HUES48 (cell line): ENCODE measurements around the gene TUBG1.
"Not testable (repeated sequence)": the region's sequence is repeated elsewhere in the genome, so short reads cannot be mapped to it uniquely, and the experiment has no call there.

Experiments used
- H3K27ac ChIP-seq: one replicate; pipeline ENCODE4 v1.7.0; 2013; ENCODE audit warnings: low read depth, low read length, inconsistent platforms
- H3K27me3 ChIP-seq: 2 replicates; pipeline ENCODE4 v1.6.1; 2013; ENCODE audit warnings: mild to moderate bottlenecking, low read length; ENCODE audit not compliant: control insufficient read depth, insufficient read depth
- H3K36me3 ChIP-seq: 2 replicates; pipeline ENCODE4 v1.6.1; 2013; ENCODE audit warnings: low read length; ENCODE audit not compliant: control insufficient read depth, insufficient read depth
- H3K4me1 ChIP-seq: 2 replicates; pipeline ENCODE4 v1.6.1; 2013; ENCODE audit warnings: mild to moderate bottlenecking, low read length; ENCODE audit not compliant: control insufficient read depth, insufficient read depth
- H3K4me3 ChIP-seq: 2 replicates; pipeline ENCODE4 v1.5.1; 2013; ENCODE audit warnings: mild to moderate bottlenecking, low read depth, low read length
- H3K9ac ChIP-seq: 2 replicates; pipeline ENCODE4 v1.6.1; 2013; ENCODE audit warnings: mild to moderate bottlenecking, low read depth, low read length, moderate library complexity
- H3K9me3 ChIP-seq: 2 replicates; pipeline ENCODE4 v1.6.1; 2013; ENCODE audit warnings: low read length; ENCODE audit not compliant: control insufficient read depth, insufficient read depth

The TUBG1 gene

GRCh38 chr17:42609814-42610801 lies 625 bp downstream of the TUBG1 start:
- peak overlapping the region; percentile 92 for H3K27ac ChIP-seq
- H3K4me3 ChIP-seq, result peak overlapping the region; percentile 94
- not testable (repeated sequence) for H3K4me1 ChIP-seq, H3K9me3 ChIP-seq, H3K27me3 ChIP-seq
- H3K36me3 ChIP-seq, result peaks cover 40% of the 10 kb centered on the region
- peak overlapping the region; percentile 42 for H3K9ac ChIP-seq

DNA sequence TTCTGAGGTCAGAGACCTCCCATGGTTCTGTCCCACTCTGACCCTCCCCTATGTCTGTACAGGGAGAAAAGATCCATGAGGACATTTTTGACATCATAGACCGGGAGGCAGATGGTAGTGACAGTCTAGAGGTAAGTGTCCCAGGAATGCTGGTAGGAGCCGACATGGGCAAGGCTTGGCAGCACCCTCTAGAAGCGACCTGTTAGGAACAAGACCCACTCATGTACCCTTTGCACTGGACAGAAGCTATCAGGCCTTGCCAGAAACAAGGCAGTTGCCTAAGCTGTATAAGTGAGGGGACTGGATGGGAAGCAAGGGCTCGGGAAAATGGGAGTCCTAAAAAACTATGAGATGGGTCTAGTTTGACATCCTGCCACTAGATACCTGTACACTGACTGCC lies 2.5 kb downstream of the TUBG1 start:
- Histone ChIP-seq H3K9ac (no peak overlapping the region), H3K4me1 (0 out of 2 replicates have a peak, but pooled peaks cover 7% of the 10 kb centered on the region), H3K27me3 (no peaks in the 10 kb centered on the region), H3K4me3 (no peak overlapping the region), H3K36me3 (peaks cover 51% of the 10 kb centered on the region), H3K27ac (no peak overlapping the region), H3K9me3 (no peaks in the 10 kb centered on the region)

GRCh38 chr17:42613699-42614295 lies 4.3 kb downstream of the TUBG1 start:
- Histone ChIP-seq H3K4me1 (peaks cover 5% of the 10 kb centered on the region; the same call in 1 of the 2 replicates), H3K36me3 (peaks cover 54% of the 10 kb centered on the region), H3K9me3 (no peaks in the 10 kb centered on the region), H3K27me3 (no peaks in the 10 kb centered on the region), H3K4me3 (no peak overlapping the region), H3K27ac (no peak overlapping the region), H3K9ac (no peak overlapping the region)

- H3K9ac ChIP-seq, result no peak overlapping the region
- no peak overlapping the region for H3K4me3 ChIP-seq
Measured at GRCh38 chr17:42617956-42618431, 8.5 kb downstream of the TUBG1 start.

DNA sequence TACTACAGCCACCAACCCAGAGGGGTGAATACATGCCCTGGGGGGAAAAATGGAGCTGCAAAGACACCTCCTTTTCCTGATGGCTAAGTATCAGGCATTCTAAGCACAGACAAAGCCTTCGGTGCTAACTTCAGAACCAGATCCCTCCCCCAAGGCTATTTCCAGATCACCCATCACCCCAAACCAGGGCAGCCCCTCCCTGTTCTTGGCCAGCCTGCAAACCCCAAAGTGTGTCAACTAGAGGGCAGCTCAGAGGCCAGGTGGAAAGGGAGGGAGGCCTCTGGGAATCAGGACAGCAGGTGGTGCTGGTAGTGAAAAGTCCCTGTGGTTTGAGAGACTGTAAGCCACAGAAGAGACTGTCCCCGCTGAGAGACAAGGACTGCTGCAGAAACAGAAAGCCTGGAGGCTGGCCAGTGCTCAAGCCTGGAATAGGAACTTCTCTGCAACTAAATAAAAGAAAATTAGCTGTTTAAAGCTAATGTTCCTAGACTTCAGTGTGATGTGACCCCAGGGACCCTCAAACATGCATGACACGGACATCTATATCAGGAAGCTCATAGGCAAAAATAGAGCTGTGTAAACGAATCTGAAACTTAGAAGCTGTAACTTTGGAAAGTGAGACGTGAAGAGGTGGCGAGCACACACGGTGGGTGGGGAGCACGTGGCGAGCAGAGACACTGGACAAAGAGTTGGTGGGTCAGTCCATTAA lies 9.1 kb downstream of the TUBG1 start:
- H3K4me1 ChIP-seq, result peaks cover 4% of the 10 kb centered on the region; the same call in 1 of the 2 replicates
- H3K27me3 ChIP-seq, result no peaks in the 10 kb centered on the region
- no peak overlapping the region for H3K27ac ChIP-seq
- H3K9ac ChIP-seq, result no peak overlapping the region
- H3K9me3 ChIP-seq, result no peaks in the 10 kb centered on the region
- peaks cover 28% of the 10 kb centered on the region for H3K36me3 ChIP-seq
- no peak overlapping the region for H3K4me3 ChIP-seq

More at GRCh38 chr17:42617956-42618431, 8.5 kb downstream of the TUBG1 start:
- peaks cover 4% of the 10 kb centered on the region; the same call in 1 of the 2 replicates for H3K4me1 ChIP-seq
- H3K9me3 ChIP-seq, result no peaks in the 10 kb centered on the region
- H3K27ac ChIP-seq, result no peak overlapping the region
- peaks cover 34% of the 10 kb centered on the region for H3K36me3 ChIP-seq
- no peaks in the 10 kb centered on the region for H3K27me3 ChIP-seq

- not testable (repeated sequence) for H3K4me3 ChIP-seq, H3K36me3 ChIP-seq, H3K4me1 ChIP-seq
Measured at GRCh38 chr17:42621987-42622386, 12.5 kb downstream of the TUBG1 start.

DNA sequence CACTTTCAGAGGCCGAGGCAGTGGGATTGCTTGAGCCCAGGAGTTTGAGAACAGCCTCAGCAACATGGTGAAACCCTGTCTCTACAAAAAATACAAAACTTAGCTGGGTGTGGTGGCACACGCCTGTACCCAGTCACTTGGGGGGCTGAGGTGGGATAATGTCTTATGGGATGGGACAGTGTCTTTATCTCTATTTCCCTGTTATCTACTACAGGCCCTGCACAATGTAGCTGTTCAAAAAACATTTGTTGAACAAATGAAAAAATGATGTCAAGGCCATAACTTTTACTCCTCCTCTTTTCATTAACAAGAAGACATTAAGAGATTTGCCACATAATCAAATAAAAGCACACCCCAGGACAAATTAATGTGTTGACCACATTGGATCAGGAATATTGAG lies 13.8 kb downstream of the TUBG1 start:
- H3K4me1 ChIP-seq, result peaks cover 4% of the 10 kb centered on the region; the same call in 1 of the 2 replicates
- H3K4me3 ChIP-seq, result no peak overlapping the region
- no peaks in the 10 kb centered on the region for H3K27me3 ChIP-seq
- no peaks in the 10 kb centered on the region for H3K9me3 ChIP-seq
- no peak overlapping the region for H3K27ac ChIP-seq
- no peak overlapping the region for H3K9ac ChIP-seq
- H3K36me3 ChIP-seq, result no peaks in the 10 kb centered on the region

More at GRCh38 chr17:42621987-42622386, 12.5 kb downstream of the TUBG1 start:
- H3K27ac ChIP-seq, H3K27me3 ChIP-seq, H3K9ac ChIP-seq, H3K9me3 ChIP-seq: not testable (repeated sequence)

DNA sequence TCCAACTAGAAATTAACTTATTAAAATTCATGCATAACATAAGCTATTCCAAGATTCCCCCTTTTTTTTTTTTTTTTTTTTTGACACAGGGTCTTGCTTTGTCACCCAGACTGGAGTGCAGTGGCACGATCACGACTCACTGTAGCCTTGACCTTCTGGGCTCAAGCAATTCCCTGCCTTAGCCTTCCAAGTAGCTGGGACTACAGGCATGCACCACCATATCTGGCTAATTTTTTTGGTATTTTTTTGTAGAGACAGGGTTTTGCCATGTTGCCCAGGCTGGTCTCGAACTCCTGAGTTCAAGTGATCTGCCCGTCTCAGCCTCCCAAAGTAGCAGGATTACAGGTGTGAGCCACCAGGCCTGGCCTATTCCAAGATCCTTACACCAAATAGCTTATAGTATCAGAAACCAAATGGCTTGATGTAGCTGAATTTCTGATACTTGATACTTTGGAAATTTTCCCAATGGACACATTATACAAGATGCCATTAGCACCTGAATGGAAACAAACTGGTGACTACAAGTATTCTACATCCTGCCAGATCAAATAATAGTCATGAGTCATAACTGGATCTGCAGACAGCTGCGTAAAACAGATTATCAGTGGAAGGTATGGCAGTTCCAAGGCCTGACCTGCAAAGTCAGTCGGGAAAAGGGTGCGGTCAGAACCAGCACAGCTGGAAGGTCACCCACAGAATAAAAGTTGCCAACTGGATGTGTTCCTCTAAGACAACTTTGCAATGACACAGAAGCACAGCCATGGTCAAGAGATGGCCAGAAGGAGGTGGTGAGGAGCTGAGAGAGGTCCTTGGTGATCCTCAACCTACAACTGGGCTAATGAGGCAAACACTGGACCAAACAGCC lies 14.5 kb downstream of the TUBG1 start:
- H3K36me3 ChIP-seq, result no peaks in the 10 kb centered on the region
- no peak overlapping the region for H3K4me3 ChIP-seq
- no peak overlapping the region for H3K27ac ChIP-seq
- H3K27me3 ChIP-seq, result no peaks in the 10 kb centered on the region
- peaks cover under 1% of the 10 kb centered on the region; the same call in 1 of the 2 replicates for H3K4me1 ChIP-seq
- H3K9me3 ChIP-seq, result no peaks in the 10 kb centered on the region
- no peak overlapping the region for H3K9ac ChIP-seq

- H3K9me3 ChIP-seq, H3K4me1 ChIP-seq, H3K4me3 ChIP-seq, H3K27ac ChIP-seq, H3K36me3 ChIP-seq, H3K9ac ChIP-seq, H3K27me3 ChIP-seq: not testable (repeated sequence)
Measured at GRCh38 chr17:42627032-42627764, 17.7 kb downstream of the TUBG1 start.
